NCI-H146 (cell line): Measurements from ENCODE around the gene CD22.

Experiments used
- DNase-seq: peaks from one replicate; lab custom pipeline; 2025; lab: John Stamatoyannopoulos, UW

The CD22 gene

DNA sequence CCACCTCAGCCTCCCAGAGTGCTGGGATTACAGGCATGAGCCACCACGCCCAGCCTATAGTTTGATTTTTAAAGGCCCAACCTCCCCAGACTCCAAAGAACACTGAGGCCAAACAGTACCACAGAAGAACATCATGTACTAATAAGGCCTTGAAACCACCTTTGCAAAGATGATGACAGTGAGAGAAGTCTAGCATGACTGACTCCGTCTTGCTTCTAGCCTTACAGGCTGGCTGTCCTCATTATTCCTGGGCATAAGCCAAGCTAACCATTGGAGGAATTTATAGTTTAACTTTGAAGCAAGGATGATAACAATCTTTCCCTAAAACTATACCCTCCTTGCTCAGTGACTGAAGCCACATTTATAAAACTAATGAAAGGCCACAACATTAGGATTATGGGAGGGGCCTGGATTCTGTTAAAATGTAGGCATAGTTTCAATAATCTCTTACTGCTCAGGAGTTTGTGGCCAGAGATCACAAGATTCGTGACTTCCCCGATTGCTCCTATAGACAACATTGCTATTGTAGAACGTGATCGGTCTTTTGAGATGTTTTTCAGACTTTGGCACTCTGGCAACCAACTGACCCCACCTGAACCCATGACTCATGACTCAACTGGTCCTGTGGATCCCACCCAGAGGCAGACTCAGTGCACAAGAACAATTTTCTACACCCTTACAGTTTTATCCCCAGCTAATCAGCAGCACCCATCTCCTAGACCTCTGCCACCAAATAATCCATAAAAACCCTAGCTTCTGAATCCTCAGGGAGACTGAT, 59.5 kb downstream of the CD22 start:
- no peak for DNase-seq

DNA sequence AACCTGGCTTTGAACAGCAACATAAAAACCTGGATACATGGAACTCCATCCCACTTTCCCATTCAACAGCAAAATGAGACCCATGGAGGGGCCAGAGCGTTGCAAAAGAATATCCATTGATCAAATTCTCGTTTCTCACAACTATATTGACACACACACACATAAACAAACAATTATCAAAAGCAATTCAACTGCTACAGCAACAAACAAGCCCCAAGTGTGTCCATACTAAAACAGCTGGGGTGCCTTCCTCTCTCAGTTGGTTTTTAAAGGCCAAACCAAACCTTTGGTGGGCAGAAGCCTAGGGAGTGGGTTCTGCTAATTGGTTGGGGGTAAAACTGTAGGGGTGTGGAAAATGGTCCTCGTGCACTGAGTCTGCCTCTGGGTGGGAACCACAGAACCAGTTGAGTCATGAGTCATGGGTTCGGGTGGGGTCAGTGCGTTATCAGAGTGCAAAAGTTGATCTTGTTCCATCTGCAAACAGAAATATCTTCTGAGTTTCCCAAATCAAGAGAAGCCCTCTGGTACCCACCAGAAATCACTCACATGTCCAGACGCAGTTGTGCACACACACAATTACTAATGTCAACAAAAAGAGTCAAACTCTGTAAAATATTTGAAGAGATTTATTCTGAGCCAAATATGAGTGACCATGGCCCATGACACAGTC, 60.3 kb downstream of the CD22 start:
- no peak for DNase-seq

- DNase-seq, result no peak
These were observed 64.0 kb downstream of the CD22 start for GRCh38 chr19:35392742-35393715.

GRCh38 chr19:35395382-35396199, 66.6 kb downstream of the CD22 start:
- DNase-seq, result no peak

GRCh38 chr19:35396240-35396885, 67.4 kb downstream of the CD22 start:
- DNase-seq, result no peak
